ENCODE results near the gene C2CD4C. TPM values are rescaled to one million over a fixed set of nuclear protein-coding genes. Genes with fewer than 3 reads are reported as not detected.
A peak's percentile ranks its signal among the peaks of the same experiment; 100 is the strongest.

The C2CD4C gene
- total RNA-seq, 4 donors from 2014 or later, result 0.54 to 14.7 (median 4.9) TPM

GRCh38 chr19:410243-410781 lies 1.4 kb upstream of the C2CD4C start:
- TF ChIP-seq POLR2A (IDR thresholded peaks at IDR 0.05), result no peak
- no peak for TF ChIP-seq CTCF (IDR thresholded peaks at IDR 0.05)
- intact Hi-C loops (cut with DNase I), result no loop called here
- H3K4me3 ChIP-seq (replicated peaks in 1 of 3), result no peak overlapping the region
- H3K27ac ChIP-seq, result no peak overlapping the region
- no peak for DNase-seq
- no peaks in the 10 kb centered on the region for H3K27me3 ChIP-seq
- H3K4me1 ChIP-seq, result peaks cover 13 to 17% of the 10 kb centered on the region in 2 donors
- WGBS, 2 donors, result 44 to 72% methylated on average over 11 to 20 of the region's 21 CpGs
- H3K9me3 ChIP-seq, result no peaks in the 10 kb centered on the region
- H3K36me3 ChIP-seq, result no peaks in the 10 kb centered on the region

GRCh38 chr19:409516-410242 lies 732 bp upstream of the C2CD4C start:
- DNase-seq, result peak in 1 of 2 donors; percentile 10
- H3K36me3 ChIP-seq, result no peaks in the 10 kb centered on the region
- WGBS, 2 donors, result 12 to 15% methylated on average over 20 to 23 of the region's 23 CpGs
- TF ChIP-seq CTCF (IDR thresholded peaks at IDR 0.05) (no peak), POLR2A (IDR thresholded peaks at IDR 0.05) (no peak)
- peak overlapping the region in 1 of 3 donors; percentile 62 for H3K4me3 ChIP-seq (replicated peaks in 1 of 3)
- no peak overlapping the region for H3K27ac ChIP-seq
- H3K27me3 ChIP-seq, result no peaks in the 10 kb centered on the region
- peaks cover 13 to 17% of the 10 kb centered on the region in 2 donors for H3K4me1 ChIP-seq
- intact Hi-C loops (cut with DNase I), result no loop called here
- H3K9me3 ChIP-seq, result no peaks in the 10 kb centered on the region

GRCh38 chr19:408441-408901 lies 476 bp downstream of the C2CD4C start:
- Histone ChIP-seq H3K27ac (no peak overlapping the region), H3K27me3 (no peaks in the 10 kb centered on the region), H3K36me3 (no peaks in the 10 kb centered on the region), H3K4me1 (peaks cover 13 to 17% of the 10 kb centered on the region in 2 donors), H3K4me3 (replicated peaks in 1 of 3) (peak overlapping the region in 1 of 3 donors; percentile 62), H3K9me3 (no peaks in the 10 kb centered on the region)
- intact Hi-C loops (cut with DNase I), result no loop called here
- 15% methylated on average over 4 of the region's 30 CpGs; no CpG with 5 or more reads in 1 of the 2 donors for WGBS, 2 donors
- DNase-seq, result peak in 1 of 2 donors; percentile 50
- no peak for TF ChIP-seq CTCF (IDR thresholded peaks at IDR 0.05)
- no peak for TF ChIP-seq POLR2A (IDR thresholded peaks at IDR 0.05)

- 84 to 90% methylated on average over 2 to 29 of the region's 70 CpGs for WGBS, 2 donors
- TF ChIP-seq CTCF (IDR thresholded peaks at IDR 0.05) (no peak), POLR2A (IDR thresholded peaks at IDR 0.05) (no peak)
Measured at GRCh38 chr19:407511-408440, 1.2 kb downstream of the C2CD4C start.

More at GRCh38 chr19:407511-408440, 1.2 kb downstream of the C2CD4C start:
- peaks cover 13 to 17% of the 10 kb centered on the region in 2 donors for H3K4me1 ChIP-seq
- H3K9me3 ChIP-seq, result no peaks in the 10 kb centered on the region
- H3K36me3 ChIP-seq, result no peaks in the 10 kb centered on the region
- H3K27ac ChIP-seq, result no peak overlapping the region
- no peaks in the 10 kb centered on the region for H3K27me3 ChIP-seq
- H3K4me3 ChIP-seq (replicated peaks in 1 of 3), result peak overlapping the region in 1 of 3 donors; percentile 62
- intact Hi-C loops (cut with DNase I), result no loop called here
- DNase-seq, result peak in 1 of 2 donors; percentile 21
